Ishikawa (cell line): Measurements from ENCODE around the gene TMEM35B.

Experiments
- CEBPB ChIP-seq: IDR thresholded peaks from 2 replicates; pipeline ENCODE4 v1.6.1; 2012
- EGR1 ChIP-seq: IDR thresholded peaks from 2 replicates; pipeline ENCODE4 v1.6.1; 2012
- EP300 ChIP-seq: IDR thresholded peaks from 2 replicates; pipeline ENCODE4 v1.6.1; 2012; ENCODE audit warnings: borderline replicate concordance
- FOXM1 ChIP-seq: IDR thresholded peaks from 2 replicates; pipeline ENCODE4 v1.6.1; 2012; ENCODE audit warnings: low read depth, borderline replicate concordance
- MAX ChIP-seq: IDR thresholded peaks from 2 replicates; pipeline ENCODE4 v1.6.1; 2012
- RAD21 ChIP-seq: IDR thresholded peaks from 2 replicates; pipeline ENCODE4 v1.6.1; 2012; ENCODE audit warnings: low read depth
- REST ChIP-seq: IDR thresholded peaks from 2 replicates; pipeline ENCODE4 v1.6.1; 2012; ENCODE audit warnings: low read depth, mild to moderate bottlenecking
- TCF12 ChIP-seq: IDR thresholded peaks from 2 replicates; pipeline ENCODE4 v1.6.1; 2012; ENCODE audit warnings: low read depth
- TEAD4 ChIP-seq: IDR thresholded peaks from 2 replicates; pipeline ENCODE4 v1.6.1; 2012
- YY1 ChIP-seq: IDR thresholded peaks from 2 replicates; pipeline ENCODE4 v1.6.1; 2012; ENCODE audit warnings: low read depth
- ZBTB7A ChIP-seq: IDR thresholded peaks from 2 replicates; pipeline ENCODE4 v1.6.1; 2012; ENCODE audit warnings: low read depth

DNA sequence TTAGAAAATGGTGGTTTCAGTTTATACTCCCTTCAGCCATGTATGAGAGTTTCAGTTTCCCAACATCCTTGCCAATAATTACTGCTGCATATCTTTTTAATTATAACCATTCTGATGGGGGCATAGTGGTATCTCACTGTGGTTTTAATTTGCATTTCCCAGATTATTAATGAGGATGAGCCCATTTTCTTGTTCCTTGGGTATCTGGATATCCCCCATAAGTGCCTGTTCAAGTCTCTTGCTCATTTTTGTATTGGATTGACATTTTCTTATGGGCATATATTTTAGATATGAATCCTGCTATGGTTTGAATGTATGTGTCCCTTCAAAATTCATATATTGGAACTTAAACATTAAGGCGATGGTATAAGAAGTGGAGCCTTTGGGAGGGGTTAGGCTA, 48.2 kb upstream of the TMEM35B start:
- TF ChIP-seq CEBPB (no peak), EP300 (no peak), RAD21 (no peak), REST (no peak), YY1 (no peak), FOXM1 (no peak), MAX (no peak), ZBTB7A (no peak), TCF12 (no peak), EGR1 (no peak), TEAD4 (no peak)
